ENCODE measurements around the gene CRYBA2.

DNA sequence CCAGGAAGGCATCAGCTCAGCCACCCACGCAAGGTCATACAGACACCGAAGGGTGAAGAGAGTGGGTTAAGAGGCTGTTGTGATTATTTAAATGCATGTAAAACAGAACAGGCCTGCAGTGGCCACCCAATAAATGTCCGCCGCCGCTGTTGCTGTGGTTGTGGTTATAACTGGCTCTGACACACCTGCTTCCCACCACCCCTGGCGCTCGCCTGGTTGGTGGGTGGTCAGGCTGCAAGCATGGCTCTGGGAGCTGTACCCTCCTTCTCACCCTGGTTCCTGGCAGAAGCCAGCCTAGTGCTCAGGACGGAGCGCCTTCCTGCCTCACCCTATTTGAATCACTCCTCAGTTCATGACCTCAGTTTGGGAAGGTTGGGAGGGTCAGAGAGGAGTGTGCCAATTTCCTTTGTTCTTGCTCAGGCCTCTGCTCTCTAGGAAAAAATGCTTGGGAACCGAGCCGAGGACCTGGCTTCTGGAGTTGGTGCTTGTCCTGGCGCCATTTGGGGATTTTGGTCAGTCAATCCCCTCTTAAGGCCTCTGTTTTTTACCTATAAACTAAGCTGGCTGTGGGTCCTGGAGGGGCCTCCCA lies 5.3 kb upstream of the CRYBA2 start:
- TF ChIP-seq, protein P1, sequence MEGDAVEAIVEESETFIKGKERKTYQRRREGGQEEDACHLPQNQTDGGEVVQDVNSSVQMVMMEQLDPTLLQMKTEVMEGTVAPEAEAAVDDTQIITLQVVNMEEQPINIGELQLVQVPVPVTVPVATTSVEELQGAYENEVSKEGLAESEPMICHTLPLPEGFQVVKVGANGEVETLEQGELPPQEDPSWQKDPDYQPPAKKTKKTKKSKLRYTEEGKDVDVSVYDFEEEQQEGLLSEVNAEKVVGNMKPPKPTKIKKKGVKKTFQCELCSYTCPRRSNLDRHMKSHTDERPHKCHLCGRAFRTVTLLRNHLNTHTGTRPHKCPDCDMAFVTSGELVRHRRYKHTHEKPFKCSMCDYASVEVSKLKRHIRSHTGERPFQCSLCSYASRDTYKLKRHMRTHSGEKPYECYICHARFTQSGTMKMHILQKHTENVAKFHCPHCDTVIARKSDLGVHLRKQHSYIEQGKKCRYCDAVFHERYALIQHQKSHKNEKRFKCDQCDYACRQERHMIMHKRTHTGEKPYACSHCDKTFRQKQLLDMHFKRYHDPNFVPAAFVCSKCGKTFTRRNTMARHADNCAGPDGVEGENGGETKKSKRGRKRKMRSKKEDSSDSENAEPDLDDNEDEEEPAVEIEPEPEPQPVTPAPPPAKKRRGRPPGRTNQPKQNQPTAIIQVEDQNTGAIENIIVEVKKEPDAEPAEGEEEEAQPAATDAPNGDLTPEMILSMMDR (IDR thresholded peaks at IDR 0.05; ENCODE audit: extremely low read depth in 1 of 2, insufficient read depth in 1 of 2, low read depth in 1 of 2, low read length in 2 of 2) = no peak
- TF ChIP-seq POLR2AphosphoS5 (IDR thresholded peaks at IDR 0.05; ENCODE audit: insufficient read depth, low read depth, low read length) (no peak), EZH2 (IDR thresholded peaks at IDR 0.05; ENCODE audit: borderline replicate concordance, low read depth, low read length, severe bottlenecking) (no peak), FOS (IDR thresholded peaks at IDR 0.05; ENCODE audit: borderline replicate concordance, insufficient read depth, low read length) (no peak), POLR2A (IDR thresholded peaks at IDR 0.05; ENCODE audit: low read depth, low read length) (no peak), GATA2 (IDR thresholded peaks at IDR 0.05; ENCODE audit: insufficient read depth, insufficient read length, low read depth, low read length) (no peak)
- TF ChIP-seq, protein P2, sequence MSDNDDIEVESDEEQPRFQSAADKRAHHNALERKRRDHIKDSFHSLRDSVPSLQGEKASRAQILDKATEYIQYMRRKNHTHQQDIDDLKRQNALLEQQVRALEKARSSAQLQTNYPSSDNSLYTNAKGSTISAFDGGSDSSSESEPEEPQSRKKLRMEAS (IDR thresholded peaks at IDR 0.05; ENCODE audit: insufficient read depth, insufficient read length) = no peak
